Activated T-helper 1 cell treated with anti-CD3 and anti-CD28 coated beads, Interleukin-2, amount 50 U/mL, for 16 hours (primary cell): ENCODE data around the gene PIK3R1.
"Not testable (repeated sequence)": the region's sequence is repeated elsewhere in the genome, so short reads cannot be mapped to it uniquely, and the experiment has no call there.

Source experiments
- DNase-seq, 2 donors: peaks; one replicate each; pipeline ENCODE4 v3.0.0-alpha.2; 2020; ENCODE audit warnings: low read depth in 1 of 2, low spot score in 1 of 2

Gene PIK3R1

DNA sequence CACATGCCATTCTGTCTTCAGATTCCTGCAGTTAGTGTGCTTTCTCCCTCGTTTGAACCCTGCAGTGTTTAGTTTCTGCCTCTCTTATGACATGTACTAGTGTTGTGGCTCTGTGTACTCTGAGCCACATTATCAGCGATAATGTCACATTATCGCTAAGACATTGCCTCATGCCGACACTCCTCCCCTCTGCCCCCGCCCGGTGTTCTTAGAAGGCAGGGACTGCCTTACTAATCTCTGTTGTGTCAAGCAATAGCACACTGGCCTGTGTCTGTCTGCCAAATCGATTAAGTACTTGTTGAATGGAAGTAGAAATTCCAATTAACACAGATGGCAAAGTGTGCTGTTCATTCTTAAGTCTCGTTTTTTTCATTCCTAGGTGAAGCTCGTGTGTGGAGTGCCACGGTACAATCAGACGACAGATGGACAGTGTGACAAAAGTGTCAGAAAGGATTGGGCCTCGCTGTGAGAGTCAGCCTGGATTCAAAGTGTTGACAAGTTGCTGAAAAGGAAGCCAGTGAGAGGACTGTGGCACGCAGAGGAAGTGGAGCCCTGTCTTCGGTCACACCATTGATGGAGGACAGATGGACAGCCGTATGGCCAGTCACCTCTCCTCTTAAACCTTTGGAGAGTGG is 10.5 kb downstream of the PIK3R1 start:
- DNase-seq, result no peak

DNA sequence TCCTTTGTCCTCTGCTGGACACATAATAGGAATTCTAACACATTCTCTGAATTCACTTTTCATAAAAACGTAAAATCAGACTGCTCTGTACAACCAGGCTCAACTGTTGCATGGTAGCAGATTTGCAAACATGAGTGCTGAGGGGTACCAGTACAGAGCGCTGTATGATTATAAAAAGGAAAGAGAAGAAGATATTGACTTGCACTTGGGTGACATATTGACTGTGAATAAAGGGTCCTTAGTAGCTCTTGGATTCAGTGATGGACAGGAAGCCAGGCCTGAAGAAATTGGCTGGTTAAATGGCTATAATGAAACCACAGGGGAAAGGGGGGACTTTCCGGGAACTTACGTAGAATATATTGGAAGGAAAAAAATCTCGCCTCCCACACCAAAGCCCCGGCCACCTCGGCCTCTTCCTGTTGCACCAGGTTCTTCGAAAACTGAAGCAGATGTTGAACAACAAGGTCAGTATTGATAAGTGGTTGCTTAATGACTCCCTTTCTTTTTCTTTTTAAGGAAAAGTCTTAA is 11.1 kb downstream of the PIK3R1 start:
- no peak for DNase-seq

DNA sequence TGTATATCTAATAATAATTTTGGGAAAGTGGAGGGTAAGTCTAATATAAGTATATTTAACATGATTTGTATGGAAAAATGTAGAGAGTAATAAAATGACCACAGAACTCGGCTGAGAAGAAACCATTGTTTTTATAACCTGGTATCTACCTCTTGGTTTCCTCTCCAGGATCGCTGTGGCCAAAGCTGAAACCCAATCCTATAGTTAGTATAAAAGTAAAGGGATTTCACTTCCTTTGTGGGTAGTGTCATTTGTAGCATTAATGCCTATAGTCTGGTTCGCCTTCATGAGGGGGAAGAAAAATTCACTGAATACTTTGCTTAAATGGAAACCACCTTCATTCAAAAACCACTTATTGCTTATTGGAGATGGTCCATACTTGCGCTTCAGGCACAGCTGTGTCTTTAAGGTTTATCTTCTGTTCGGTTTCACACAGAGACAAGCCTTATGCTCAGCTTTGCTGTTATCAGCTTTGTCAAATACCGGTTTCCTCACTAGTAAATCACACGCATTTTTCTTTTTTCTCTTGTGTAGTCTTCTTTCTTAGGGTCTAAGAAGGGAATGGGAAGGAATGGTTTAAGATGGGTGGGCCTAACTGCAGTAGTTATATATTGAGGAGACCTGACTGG is 12.1 kb downstream of the PIK3R1 start:
- no peak for DNase-seq

DNA sequence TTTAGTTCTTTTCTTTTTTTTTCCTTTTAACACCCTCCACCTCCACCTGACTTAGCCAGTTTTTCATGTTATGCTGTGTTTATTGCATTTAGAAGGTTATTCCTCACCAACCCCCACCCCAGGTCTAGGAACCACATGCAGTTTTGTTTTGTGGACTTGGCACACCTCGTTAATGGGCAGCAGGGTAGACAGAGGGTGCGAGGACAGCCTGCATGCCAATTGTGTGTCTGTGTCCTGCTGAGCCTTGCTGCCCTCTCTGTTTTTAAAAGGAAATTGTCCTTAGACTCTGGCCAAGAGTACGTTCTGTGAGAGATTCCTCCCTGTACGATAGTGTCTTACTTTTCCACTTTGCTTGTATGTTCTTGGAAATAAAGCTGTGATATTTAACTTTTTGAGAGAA is 13.9 kb downstream of the PIK3R1 start:
- no peak for DNase-seq

DNA sequence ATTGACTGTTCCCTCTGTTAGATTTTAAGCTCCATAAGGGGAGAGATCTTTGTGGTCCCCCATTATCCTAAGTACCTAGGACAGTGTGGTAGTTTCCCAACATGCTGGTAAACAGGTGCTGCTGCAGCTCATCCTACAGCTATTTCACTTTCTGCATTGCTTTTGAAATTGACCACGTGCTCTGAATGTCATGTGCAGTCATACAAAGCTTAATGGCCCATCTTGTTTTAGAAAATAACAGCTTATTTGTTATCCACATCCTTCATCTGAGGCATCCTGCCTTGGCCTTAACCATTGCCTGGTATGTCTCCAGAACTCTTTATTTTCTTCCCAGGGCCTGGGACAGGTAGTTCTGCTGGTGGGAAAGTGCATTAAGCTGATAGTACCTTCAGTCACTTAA is 14.7 kb downstream of the PIK3R1 start:
- no peak for DNase-seq

DNA sequence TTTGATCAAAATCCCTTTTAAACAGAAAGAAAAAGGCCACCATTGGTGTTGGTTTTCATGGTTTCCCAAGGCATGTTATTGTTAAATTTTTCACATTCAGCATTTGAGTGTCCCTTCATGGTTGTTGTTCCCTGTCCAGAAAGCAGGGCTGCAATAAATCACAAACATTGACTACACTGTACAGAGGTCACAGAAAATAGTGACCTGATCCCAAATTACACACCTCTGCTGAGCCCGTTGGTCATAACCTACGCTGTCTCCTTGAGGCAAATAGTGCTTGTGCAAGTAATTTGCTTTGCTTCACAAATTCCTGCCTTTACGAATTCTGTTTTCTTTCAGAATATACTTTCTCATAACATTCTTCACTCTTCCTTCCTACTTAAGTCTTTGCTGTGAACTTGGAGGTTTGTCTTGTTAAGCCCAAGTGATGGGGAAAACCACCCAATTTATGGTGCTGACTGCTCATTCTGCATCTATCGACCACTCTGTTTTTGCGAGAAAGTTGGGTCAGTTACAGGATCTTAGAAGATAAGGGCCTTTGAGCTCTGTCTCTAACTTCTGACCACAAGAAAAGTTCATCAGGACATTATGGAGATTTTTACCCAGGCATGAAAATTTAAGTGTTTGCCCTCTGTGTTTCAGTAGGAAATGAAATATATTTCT is 16.0 kb downstream of the PIK3R1 start:
- no peak for DNase-seq

DNA sequence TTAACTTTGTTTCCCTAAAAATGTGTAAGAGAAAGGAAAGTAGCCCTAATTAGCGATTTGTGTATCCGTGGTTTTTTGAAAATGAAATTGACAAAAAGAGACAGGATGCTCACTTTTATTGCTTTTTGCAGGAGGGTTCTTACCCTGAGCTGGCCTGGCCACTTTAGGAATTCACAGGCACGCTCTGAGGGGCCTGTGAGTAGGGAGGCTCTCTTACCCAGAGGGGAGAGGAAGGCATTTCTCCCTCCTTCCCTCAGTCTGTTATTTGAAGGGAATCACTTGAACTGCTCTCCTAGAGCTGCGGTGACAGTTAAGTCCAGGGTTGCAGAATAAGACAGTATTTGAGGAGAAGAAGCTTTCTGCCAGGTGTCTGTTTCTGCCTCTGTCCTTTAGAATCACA is 16.7 kb downstream of the PIK3R1 start:
- no peak for DNase-seq

DNA sequence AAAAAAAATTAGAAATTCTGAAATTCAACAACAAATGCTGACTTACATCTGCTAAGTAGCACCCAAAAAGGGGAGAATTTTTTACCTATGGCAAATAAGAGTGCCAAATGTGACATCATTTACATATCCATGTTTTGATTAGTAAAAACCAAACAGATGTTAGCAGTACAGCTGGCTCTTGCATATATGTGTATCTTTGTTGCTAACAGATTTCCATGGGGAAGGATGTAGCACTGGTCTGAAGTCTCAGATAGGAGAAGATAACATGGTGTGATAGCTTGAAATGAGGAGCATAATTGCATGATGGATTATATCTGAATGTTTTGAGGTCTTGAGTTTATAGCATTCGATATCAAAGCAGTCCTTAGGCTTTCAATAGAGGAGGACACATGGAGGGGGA is 17.5 kb downstream of the PIK3R1 start:
- DNase-seq, result no peak

DNA sequence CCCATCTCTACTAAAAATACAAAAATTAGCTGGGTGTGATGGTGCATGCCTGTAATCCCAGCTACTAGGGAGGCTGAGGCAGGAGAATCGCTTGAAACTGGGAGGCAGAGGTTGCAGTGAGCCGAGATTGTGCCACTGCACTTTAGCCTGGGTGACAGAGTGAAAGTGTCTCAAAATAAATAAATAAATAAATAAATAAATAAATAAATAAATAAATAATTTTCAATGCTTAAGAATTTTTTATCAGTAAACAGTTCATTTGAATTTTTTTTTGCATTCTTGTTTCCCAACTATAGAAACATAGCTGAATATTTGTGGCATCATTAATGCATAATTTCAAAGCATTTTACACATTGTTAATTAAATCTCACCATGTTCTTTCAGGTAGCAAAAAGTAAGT is 19.7 kb downstream of the PIK3R1 start:
- DNase-seq, result not testable (repeated sequence)

DNA sequence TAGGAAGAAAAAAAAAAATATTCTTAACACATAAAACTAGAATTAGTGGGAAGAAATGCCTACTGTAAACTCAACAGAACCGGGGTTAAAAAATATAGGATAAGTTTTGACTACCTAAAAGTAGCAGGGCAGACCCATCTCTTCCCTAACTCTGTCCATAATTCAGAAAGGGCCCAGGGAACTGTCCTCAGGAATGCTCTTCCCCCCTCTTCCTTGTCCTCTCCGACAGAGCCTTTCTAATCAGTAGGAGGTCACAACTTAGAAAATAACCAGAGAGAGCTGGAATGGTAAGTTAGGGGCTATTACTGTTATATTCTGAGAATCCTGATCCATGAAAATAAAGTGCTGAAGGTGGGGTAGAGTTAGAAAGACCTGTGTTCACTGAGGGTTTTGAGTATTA is 22.2 kb downstream of the PIK3R1 start:
- DNase-seq, result no peak

DNA sequence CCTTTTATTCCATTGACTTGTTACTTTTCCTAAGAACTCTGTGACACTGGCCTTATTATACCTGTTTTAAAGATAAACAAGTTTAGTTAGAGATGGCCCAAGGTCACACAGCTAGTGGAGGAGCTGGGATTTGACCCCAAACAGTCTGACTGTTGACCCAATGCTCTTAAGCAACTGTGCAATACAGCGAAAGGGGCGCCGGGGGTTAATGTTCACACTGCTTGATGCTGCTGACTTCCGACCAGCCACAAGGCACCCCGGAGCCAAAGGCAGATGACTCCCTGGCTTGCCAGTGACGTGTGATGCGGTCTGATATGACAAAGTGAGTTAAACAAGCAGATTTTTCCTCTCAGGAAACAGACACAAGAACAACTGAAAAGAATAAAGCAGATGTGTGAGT is 23.9 kb downstream of the PIK3R1 start:
- peak; percentile 52 to 62 for DNase-seq

DNA sequence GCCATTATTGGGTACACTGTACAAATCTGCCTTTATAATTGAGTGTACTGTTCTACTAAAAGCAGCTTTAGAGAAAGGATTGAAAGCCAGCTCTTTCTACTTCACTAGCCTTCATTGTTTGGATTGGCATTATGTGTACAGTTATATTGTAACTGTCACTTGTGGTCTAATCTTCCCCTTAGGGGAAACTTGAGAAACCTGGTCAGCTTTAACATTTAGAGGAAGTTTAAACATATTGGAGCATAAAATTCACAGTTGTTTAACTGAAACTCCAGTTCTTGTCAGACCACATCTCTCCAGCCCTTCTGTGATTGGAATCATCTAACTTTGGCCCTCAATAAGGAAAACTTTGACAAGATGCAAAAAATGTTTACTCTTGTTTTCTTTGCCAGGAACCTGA is 24.6 kb downstream of the PIK3R1 start:
- no peak for DNase-seq

DNA sequence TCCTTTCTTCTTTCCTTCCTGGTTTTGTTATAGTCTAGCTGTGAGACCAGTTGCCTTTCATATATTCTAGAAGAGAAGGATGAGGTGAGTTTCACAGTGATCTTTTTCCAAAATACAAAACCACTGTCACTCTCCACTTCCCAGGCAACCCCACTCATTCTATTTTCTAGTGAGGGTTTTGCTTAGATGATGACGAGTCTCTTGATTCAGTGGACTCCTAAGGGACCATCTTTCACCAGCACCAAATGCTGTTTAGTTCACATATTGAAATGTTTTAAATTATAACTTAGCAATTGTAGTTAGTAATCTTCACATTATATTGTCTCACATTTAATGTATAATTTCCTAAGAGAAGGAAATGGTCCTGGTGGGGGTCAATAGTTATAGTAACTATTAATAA is 25.2 kb downstream of the PIK3R1 start:
- no peak for DNase-seq

DNA sequence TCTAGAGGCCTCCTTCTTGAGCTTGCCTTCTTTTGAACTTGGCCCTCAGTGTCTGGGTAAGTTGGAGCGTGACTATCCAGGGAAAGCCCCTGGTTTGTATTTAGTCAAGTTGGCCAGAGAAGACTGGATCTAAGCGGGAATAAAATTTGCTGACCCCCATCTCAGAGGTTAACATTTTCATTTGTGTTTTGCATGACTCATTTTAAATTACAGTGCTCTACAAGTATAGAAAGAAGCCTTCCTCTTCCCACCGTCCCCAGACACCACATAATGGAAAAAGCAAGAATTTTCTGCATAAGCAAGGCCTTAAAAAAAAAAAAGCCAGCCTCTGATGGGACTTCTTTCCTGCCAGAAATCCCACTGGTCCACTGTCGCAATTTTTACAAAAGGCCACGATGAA is 27.2 kb downstream of the PIK3R1 start:
- DNase-seq, result no peak

DNA sequence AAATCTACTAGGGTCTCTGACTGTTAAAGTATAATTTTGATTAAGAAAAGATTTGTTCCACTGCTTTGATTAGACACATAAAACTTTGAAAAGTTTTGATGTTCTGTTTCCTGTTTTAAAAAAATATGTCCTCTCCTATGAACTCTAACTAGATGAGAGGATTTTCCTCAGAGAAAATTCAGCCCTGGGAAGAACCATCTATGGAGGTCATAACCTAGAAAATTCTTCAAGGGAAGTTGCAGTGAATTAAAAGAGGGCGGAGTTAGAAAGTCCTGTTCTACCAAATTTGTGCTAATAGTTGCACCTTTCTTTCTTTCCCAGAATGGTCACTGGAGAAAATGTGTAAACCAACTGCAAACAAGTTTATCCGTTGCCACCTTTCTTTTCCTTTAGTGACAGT is 27.7 kb downstream of the PIK3R1 start:
- DNase-seq, result no peak

DNA sequence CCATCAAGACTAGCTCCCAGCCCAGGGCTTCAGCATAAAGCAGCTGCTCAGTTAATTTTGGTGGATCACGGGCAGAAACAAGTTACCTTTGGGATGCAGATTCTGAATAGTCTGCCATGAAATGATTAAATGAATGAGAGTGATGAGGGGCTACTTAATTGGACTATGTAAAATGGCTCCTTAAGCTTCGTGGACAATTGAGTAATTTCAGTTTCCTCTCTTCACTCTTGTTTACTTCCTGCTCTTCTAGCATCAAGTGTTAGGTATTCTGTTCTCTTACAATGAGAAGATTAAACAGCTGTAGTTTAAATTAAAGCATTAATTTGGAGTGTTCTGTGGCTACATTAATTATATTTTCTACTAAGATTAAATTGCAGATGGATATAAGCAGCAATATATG is 28.1 kb downstream of the PIK3R1 start:
- no peak for DNase-seq

DNA sequence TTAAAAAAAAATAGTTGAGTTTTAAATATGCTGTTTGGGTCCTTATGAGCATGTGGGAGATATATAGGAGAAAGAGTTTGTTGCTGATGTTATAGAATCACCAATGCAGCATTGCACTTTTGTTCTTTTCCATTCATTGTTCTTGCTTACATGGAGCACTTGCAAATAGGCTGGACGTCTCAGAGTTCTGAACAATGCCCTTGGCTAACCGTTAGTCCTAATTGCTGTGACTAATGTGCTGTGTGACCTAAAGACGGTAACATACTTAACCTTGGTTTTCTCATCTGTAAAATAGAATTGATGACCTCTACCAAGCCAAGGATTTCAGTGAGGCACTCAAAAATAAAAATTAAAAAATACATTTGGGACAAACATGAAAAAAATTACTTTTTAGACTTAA is 29.8 kb downstream of the PIK3R1 start:
- DNase-seq, result no peak

DNA sequence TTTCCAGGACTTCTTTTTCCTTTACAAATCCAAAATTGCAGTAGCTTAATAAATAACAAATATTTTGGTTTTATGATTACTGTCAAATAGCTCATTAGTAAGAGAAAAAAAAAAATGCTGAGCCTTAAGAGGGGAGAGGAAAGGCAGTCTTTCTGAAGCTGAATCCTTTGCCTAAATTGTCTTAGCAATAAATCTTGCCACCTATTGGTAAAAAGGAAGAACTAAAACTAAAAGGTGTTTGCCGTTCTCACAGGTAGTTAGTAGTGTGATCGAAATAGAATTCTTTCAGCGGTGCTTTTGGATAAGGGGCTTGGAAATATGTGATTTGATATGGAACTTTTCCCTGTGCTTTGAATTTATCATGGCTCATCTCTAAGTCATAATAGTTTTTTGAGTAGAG is 31.2 kb downstream of the PIK3R1 start:
- DNase-seq, result no peak

DNA sequence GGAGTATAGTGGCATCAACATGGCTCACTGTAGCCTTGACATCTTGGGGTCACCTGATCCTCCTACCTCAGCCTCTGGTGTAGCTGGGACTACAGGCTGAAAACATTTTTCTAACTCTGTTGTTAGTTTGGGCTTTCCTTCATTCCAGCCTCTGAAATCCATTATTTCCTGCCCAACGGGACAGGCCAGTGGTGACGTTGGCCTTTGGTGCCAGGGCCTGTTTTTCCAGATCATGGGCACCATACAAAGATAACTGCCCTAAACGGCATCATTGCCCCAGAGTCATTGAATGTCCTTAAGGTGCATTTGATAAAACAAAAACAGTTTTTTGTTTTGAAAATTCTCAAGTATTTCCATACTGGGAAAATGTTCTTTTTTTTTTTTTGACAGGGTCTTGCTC is 32.1 kb downstream of the PIK3R1 start:
- no peak for DNase-seq

DNA sequence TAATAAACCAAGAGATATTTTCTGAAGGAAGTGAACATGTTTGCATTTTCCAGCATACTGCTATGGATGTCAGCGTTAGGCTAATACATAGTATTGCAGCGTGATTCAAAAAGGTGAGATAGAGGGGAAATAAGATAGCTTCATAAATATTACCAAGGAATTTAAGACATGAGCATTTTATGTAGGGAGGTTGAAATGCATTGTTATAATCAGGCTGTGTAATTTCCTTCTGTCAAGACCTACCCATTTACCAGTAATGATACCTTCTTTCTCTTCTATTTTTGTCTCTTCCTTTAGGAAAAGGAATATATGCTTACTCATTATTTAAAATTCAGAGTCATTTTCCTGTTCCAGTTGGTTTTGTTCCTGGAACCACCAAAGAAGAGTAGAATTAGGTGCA is 33.3 kb downstream of the PIK3R1 start:
- no peak for DNase-seq

DNA sequence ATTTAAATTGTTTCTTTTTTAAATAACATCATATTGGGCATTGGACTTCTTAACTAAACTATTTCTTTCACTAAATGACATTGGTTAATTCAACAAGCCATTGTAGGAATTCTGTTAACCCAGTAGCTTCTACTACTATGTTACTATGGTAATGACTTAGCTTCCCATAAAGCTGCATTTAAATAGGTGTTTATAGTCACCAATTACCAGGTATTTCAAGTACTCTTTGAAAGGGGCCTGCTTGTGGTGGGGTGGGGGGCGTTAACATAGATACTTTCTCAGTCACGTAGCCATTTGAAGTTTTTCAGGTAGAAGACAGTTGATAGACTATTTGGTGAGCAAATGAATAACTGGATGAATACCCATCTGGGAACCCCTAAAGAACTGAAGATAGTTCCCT is 34.0 kb downstream of the PIK3R1 start:
- DNase-seq, result no peak

DNA sequence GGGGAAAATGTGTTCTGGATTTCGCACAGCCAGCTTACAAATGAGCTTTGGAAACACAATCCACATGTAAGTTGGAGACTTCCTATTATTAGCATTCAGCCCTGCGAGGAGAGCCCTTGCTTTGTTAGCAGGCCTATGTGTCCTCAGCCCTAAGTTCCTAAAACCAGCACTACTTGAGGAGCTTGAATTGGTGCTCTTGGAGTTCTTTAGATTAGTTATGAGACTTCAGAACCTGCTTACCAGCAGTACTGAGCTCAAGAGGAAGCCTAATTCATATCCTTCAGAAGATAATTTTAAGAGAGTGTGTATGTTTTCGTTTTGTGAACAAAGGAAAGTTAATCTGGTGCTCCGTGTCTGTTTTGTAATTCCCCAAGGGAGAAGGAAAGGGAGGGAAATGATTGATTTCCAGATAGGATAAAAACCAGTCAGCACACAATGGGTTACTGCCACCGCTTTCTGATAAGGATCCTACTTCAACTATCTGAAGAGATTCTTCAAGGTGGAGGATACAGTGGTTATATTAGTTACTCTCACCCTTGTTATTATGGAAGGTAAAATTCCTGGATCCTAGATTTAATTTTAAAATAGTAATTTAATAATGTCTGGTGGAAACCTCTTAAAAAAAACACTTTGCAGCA is 35.2 kb downstream of the PIK3R1 start:
- DNase-seq, result no peak
